Activated CD4-positive, CD25-positive, alpha-beta regulatory T cell (primary cell): ENCODE measurements around the gene HTRA2.
A peak's percentile ranks its signal among the peaks of the same experiment; 100 is the strongest.

ENCODE experiments used
- DNase-seq, 4 experiments: peaks; one replicate each; lab custom pipeline; 2025; lab: John Stamatoyannopoulos, UW

HTRA2 gene

GRCh38 chr2:74542978-74543377 is 13.2 kb downstream of the HTRA2 start:
- no peak for DNase-seq

GRCh38 chr2:74544634-74545033 is 14.9 kb downstream of the HTRA2 start:
- DNase-seq: no peak

- no peak for DNase-seq
Observed at GRCh38 chr2:74546004-74546403, 16.3 kb downstream of the HTRA2 start.

GRCh38 chr2:74548285-74548899 is 18.7 kb downstream of the HTRA2 start:
- no peak for DNase-seq

GRCh38 chr2:74548900-74549826 is 19.4 kb downstream of the HTRA2 start:
- DNase-seq: no peak

GRCh38 chr2:74550231-74550630 is 20.5 kb downstream of the HTRA2 start:
- no peak for DNase-seq

- DNase-seq: no peak
Observed at GRCh38 chr2:74551530-74551929, 21.8 kb downstream of the HTRA2 start.

GRCh38 chr2:74551942-74552913 is 22.5 kb downstream of the HTRA2 start:
- DNase-seq: no peak

- no peak for DNase-seq
Observed at GRCh38 chr2:74552914-74553811, 23.4 kb downstream of the HTRA2 start.

DNA sequence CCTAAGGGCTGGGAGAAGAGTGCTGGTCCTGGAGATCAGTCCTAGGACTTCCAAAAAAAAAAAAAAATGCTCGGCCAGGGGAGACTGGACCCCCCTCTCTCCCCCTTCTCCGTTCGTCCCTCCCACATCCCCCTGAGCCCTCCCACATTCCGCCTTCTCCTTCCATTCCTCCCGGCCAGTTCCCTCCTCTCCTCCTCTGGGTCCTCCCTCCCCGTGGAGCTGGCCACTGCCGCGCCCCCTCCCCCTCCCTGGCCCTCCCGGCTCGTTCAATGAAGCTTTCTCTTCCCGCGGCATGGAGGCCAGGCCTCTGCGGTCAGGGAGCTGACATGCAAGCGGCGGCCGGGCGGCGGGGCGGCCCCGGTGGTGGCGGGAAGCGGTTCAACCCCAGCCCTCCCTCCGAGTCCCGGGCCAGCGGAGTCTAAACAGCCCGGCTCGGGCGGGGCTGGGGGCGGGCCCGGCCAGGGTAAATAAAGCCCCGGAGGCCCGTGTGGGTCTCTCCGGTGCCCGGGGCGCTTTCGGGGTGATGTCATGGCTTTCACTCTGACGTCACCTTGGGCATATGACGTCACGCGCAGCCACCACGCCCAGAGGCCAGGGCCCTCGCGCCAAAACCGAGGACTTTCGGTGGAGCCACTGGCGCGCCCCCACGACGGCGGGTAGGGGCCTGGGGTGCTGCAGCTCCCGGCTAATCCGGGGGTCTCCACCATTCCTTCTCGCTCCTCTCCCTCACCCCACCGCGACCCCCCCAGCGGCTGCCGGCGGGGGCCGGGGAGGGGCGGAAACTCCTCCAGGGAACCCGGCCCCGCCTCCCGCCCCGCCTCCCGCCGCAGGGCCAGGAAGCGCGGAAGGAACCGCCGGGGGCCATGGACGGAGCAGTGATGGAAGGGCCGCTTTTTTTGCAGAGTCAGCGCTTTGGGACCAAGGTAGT is 24.4 kb downstream of the HTRA2 start, which contains the start of the genes DOK1 and LOXL3:
TSS of gene DOK1 (plus strand) at position 829 of the 928 bp plus-strand sequence. CDS start at position 864, 35 bp downstream.
TSS of gene LOXL3 (minus strand) at position 51 of the 928 bp plus-strand sequence. CDS start 1,308 bp downstream, outside the sequence.
- peak; percentile 64 to 74 (median 73) for DNase-seq

- no peak for DNase-seq
Observed at GRCh38 chr2:74554820-74555531, 25.2 kb downstream of the HTRA2 start.

GRCh38 chr2:74555610-74556103 is 25.9 kb downstream of the HTRA2 start:
- no peak for DNase-seq

DNA sequence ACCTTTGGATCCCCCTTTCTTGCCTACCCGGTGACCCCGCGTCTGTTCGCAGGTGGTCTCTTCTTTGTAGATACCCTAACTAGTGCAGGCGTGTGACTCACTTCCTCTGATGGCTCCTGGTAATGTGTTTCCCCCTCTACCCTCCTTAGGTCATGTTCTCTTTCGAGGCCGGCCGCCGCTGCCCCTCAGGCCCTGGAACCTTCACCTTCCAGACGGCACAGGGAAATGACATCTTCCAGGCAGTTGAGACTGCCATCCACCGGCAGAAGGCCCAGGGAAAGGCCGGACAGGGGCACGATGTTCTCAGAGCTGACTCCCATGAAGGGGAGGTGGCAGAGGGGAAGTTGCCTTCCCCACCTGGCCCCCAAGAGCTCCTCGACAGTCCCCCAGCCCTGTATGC is 26.4 kb downstream of the HTRA2 start:
- no peak for DNase-seq

DNA sequence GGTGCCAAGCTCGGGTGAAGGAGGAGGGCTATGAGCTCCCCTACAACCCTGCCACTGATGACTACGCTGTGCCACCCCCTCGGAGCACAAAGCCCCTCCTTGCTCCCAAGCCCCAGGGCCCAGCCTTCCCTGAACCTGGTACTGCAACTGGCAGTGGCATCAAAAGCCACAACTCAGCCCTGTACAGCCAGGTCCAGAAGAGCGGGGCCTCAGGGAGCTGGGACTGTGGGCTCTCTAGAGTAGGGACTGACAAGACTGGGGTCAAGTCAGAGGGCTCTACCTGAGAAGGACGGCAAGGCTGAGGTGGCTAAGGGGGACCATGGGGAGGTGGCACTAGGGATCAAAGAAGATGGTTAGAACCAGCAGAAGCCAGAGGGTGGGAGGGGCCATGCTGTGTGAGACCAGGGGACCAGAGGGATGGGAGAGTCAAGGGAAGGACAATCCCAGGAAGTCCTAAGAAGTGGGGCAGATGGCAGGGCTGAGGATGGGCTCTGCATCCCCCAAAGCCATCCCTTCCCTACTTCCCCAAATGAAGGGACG is 27.2 kb downstream of the HTRA2 start:
- DNase-seq: no peak

DNA sequence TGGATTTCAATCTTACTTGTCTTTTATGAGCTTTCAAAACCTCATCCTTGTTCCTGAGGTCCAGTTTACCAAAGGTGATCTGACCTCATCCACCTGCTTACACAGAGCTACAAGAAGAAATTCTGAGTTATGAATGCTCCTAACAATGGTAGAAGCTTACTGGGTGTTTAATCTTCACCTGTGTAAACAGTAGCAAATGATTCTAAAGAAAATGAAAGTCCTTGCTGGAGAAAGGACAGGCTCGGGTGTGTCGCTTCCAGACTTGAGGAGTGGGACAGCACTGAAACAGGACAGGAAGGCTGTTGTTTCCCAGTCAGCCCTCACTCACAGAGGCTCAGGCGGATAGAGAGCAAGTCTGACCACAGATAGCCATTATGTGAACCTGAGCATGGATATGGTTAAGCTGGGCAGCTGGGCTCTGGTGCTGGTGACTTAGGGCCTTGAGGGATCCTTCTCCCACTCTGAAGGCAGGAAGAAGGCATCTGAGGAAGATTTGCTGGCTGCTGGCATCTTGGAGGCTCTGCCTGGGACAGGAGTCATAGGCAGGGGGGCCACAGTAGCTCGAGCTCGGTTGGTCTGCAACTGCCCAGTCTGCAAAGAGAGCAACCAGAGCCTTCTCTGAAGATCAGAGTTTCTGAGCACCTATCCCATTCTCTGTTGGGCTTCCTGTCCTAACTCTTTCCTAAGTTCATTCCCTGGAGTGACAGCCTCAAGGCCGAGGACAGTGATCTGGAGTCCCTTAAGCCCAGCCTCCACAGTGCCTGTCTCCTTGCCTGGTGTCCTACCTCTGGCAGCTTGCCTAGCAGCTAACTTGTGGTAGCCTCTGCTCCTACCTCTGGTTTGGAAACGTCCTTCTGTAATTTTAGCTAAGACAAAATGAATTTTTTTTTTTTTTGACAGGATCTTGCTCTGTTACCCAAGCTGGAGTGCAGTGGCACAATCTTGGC is 28.8 kb downstream of the HTRA2 start:
- no peak for DNase-seq

GRCh38 chr2:74559912-74560311 is 30.2 kb downstream of the HTRA2 start:
- no peak for DNase-seq

DNA sequence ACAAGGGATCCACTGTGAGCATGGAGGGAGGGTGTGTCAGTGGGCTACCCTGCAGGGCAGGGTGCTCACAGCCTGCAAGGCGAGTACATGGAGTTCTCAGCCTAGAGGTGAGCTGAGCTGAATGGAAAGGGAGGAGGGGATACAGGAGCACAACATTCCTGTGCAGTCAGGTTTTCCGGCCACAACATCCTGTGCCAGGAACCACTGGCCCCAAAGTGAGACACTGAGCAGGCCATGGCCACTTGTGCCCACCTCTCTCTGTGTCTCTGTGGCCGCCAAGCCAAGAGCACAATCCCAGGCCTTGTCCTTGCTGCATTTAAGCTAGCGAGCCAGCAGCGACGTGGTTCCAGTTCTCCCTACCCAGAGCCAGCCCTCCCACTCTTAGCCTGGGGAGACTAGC is 30.9 kb downstream of the HTRA2 start:
- DNase-seq: no peak
